CD14-positive monocyte (primary cell): Measurements from ENCODE around the gene MT3. TPM values are rescaled to one million over a fixed set of nuclear protein-coding genes. Genes with fewer than 3 reads are reported as not detected.

ENCODE experiments used
- DNase-seq, 3 donors: peaks; one replicate each; pipeline ENCODE4 v3.0.0-alpha.2; 2011 to 2022
- H2AFZ ChIP-seq: 2 replicates; pipeline ENCODE4 v1.6.0; 2012; ENCODE audit warnings: mild to moderate bottlenecking, low read depth, low read length, inconsistent platforms; ENCODE audit not compliant: insufficient read depth, poor library complexity, severe bottlenecking
- H3K27ac ChIP-seq, 2 donors: 1 replicate in 1 of 2; 2 replicates in 1 of 2; pipeline ENCODE4 v1.5.1; 2012 to 2013; ENCODE audit warnings: low read length in 2 of 2, control low read depth in 1 of 2, inconsistent platforms in 1 of 2, low read depth in 1 of 2, mild to moderate bottlenecking in 1 of 2
- H3K27me3 ChIP-seq, 2 donors: one replicate each; pipeline versions ENCODE4 v1.6.0 to v1.6.1; 2011 to 2013; ENCODE audit warnings: low read length in 2 of 2; ENCODE audit not compliant: control insufficient read depth in 2 of 2, insufficient read depth in 2 of 2
- H3K36me3 ChIP-seq, 2 donors: replicated peaks in 1 of 2; 1 replicate in 1 of 2; 2 replicates in 1 of 2; pipeline versions ENCODE4 v1.5.1 to v1.6.1; 2012 to 2013; ENCODE audit warnings: low read length in 2 of 2, control low read depth in 1 of 2, inconsistent platforms in 1 of 2, mild to moderate bottlenecking in 1 of 2; ENCODE audit not compliant: insufficient read depth in 2 of 2, control insufficient read depth in 1 of 2
- H3K4me1 ChIP-seq, 2 donors: 1 replicate in 1 of 2; 2 replicates in 1 of 2; pipeline versions ENCODE4 v1.5.1 to v1.6.1; 2012 to 2013; ENCODE audit warnings: low read length in 2 of 2, control low read depth in 1 of 2, inconsistent platforms in 1 of 2, mild to moderate bottlenecking in 1 of 2, moderate library complexity in 1 of 2; ENCODE audit not compliant: insufficient read depth in 2 of 2, control insufficient read depth in 1 of 2
- H3K4me2 ChIP-seq: replicated peaks from 2 replicates; pipeline ENCODE3; 2012; ENCODE audit warnings: low read length, moderate library complexity, mild to moderate bottlenecking; ENCODE audit not compliant: poor library complexity, severe bottlenecking; ENCODE audit errors: extremely low read depth
- H3K4me3 ChIP-seq, 3 experiments: fragments of 200-600 bp in 1 of 3; sonication (generic) in 1 of 3; replicated peaks in 1 of 3; 1 replicate in 2 of 3; 2 replicates in 1 of 3; pipeline ENCODE4 v1.5.1; 2011 to 2013; ENCODE audit warnings: low read length in 3 of 3, mild to moderate bottlenecking in 3 of 3, control low read depth in 2 of 3, low read depth in 2 of 3, inconsistent platforms in 1 of 3, moderate library complexity in 1 of 3
- H3K79me2 ChIP-seq: 2 replicates; pipeline ENCODE4 v1.6.0; 2012; ENCODE audit warnings: mild to moderate bottlenecking, control low read depth, inconsistent platforms, low read length, moderate library complexity; ENCODE audit not compliant: insufficient read depth
- H3K9ac ChIP-seq: 2 replicates; pipeline ENCODE4 v1.6.0; 2017; ENCODE audit warnings: low read length, mild to moderate bottlenecking; ENCODE audit not compliant: insufficient read depth, poor library complexity, severe bottlenecking
- H3K9me3 ChIP-seq, 2 donors: replicated peaks in 1 of 2; 1 replicate in 1 of 2; 2 replicates in 1 of 2; pipeline versions ENCODE4 v1.5.1 to v1.6.1; 2012 to 2013; ENCODE audit warnings: low read length in 2 of 2, control low read depth in 1 of 2; ENCODE audit not compliant: control insufficient read depth in 1 of 2, insufficient read depth in 1 of 2
- H4K20me1 ChIP-seq: 2 replicates; pipeline ENCODE4 v1.6.0; 2012; ENCODE audit warnings: mild to moderate bottlenecking, low read length, control low read depth, moderate library complexity; ENCODE audit not compliant: insufficient read depth
- H3K27ac Mint-ChIP-seq, 7 donors: one replicate each; pipeline ENCODE4 v1.8.0; 2020; ENCODE audit warnings: mild to moderate bottlenecking in 7 of 7, mixed read lengths in 7 of 7, moderate library complexity in 6 of 7, inconsistent platforms in 2 of 7
- H3K27me3 Mint-ChIP-seq, 3 donors: one replicate each; pipeline ENCODE4 v1.8.0; 2021 to 2022; ENCODE audit warnings: low read depth in 3 of 3, mild to moderate bottlenecking in 3 of 3, mixed read lengths in 3 of 3, moderate library complexity in 3 of 3, inconsistent platforms in 1 of 3
- H3K36me3 Mint-ChIP-seq, 2 donors: one replicate each; pipeline ENCODE4 v1.8.0; 2020; ENCODE audit warnings: mixed read lengths in 2 of 2, inconsistent platforms in 1 of 2, mild to moderate bottlenecking in 1 of 2
- H3K4me1 Mint-ChIP-seq: one replicate; pipeline ENCODE4 v1.8.0; 2020; ENCODE audit warnings: mild to moderate bottlenecking, mixed read lengths
- H3K4me3 Mint-ChIP-seq, 2 donors: one replicate each; pipeline ENCODE4 v1.8.0; 2020; ENCODE audit warnings: mild to moderate bottlenecking in 2 of 2, mixed read lengths in 2 of 2, moderate library complexity in 1 of 2
- H3K9me3 Mint-ChIP-seq, 7 donors: one replicate each; pipeline ENCODE4 v1.8.0; 2020 to 2022; ENCODE audit warnings: mixed read lengths in 7 of 7, mild to moderate bottlenecking in 6 of 7, moderate library complexity in 6 of 7, inconsistent platforms in 2 of 7
- CTCF ChIP-seq: fragments of 200-600 bp; IDR thresholded peaks from one replicate; pipeline ENCODE4 v1.8.0; 2022; ENCODE audit warnings: antibody characterized with exemption, mild to moderate bottlenecking
- WGBS: methylation state at CpG from one replicate; pipeline ENCODE4 v1.1.5; 2013; ENCODE audit warnings: missing lambda C conversion rate; ENCODE audit not compliant: insufficient coverage; 5-methylcytosine and 5-hydroxymethylcytosine counted together
- intact Hi-C, 2 donors: fragments of 100-400 bp; cut with micrococcal nuclease; formaldehyde crosslinking; loops; one replicate each; pipeline versions ENCODE4 v1.15.0 to v1.15.1; 2023
- polyA plus RNA-seq, 3 donors: library from polyadenylated mRNA; depleted of rRNA in 1 of 3; unstranded in 2 of 3; stranded (reverse) in 1 of 3; fragments of 300-500 nt in 2 of 3; fragments of >200 nt in 1 of 3; fragmentation: Illumina TruSeq in 2 of 3; gene quantifications; 1 replicate in 2 of 3; 2 replicates in 1 of 3; pipeline ENCODE4 v1.2.3, GENCODE V29; 2012 to 2021

The MT3 gene
- polyA plus RNA-seq, 3 donors = not detected

- Mint-ChIP-seq H3K27ac (peak overlapping the region in 1 of 7 donors; percentile 40), H3K27me3 (peaks cover 3 to 15% (median 9%) of the 10 kb centered on the region in 3 donors), H3K4me1 (peaks cover 3% of the 10 kb centered on the region), H3K36me3 (no peaks in the 10 kb centered on the region), H3K4me3 (no peak overlapping the region), H3K9me3 (peaks cover 0 to 6% (median 3%) of the 10 kb centered on the region in 7 donors)
- intact Hi-C loops = no loop called here
- H2AFZ ChIP-seq = no peak overlapping the region
- H3K4me1 ChIP-seq = no peaks in the 10 kb centered on the region
- no peak for TF ChIP-seq CTCF
- H3K27me3 ChIP-seq = no peaks in the 10 kb centered on the region
- H3K9ac ChIP-seq = no peak overlapping the region
- no peaks in the 10 kb centered on the region for H3K36me3 ChIP-seq
- H3K27ac ChIP-seq = no peak overlapping the region
- H3K4me3 ChIP-seq = no peak overlapping the region
- no peaks in the 10 kb centered on the region for H3K79me2 ChIP-seq
- DNase-seq = no peak
- WGBS = no CpG with 5 or more reads among the region's 1 CpG
- H3K4me2 ChIP-seq = no peak overlapping the region
- H4K20me1 ChIP-seq = no peaks in the 10 kb centered on the region
- no peaks in the 10 kb centered on the region for H3K9me3 ChIP-seq
Measured at GRCh38 chr16:56569971-56570370, 19.4 kb upstream of the MT3 start.

- 95% methylated on average over 11 of the region's 11 CpGs for WGBS
- Mint-ChIP-seq H3K27ac (no peak overlapping the region), H3K27me3 (peaks cover 2 to 10% (median 7%) of the 10 kb centered on the region in 3 donors), H3K4me1 (peaks cover 3% of the 10 kb centered on the region), H3K36me3 (no peaks in the 10 kb centered on the region), H3K9me3 (peaks cover 0 to 9% (median 3%) of the 10 kb centered on the region in 7 donors), H3K4me3 (no peak overlapping the region)
- Histone ChIP-seq H3K4me3 (no peak overlapping the region), H3K4me2 (no peak overlapping the region), H3K9me3 (no peaks in the 10 kb centered on the region), H3K4me1 (no peaks in the 10 kb centered on the region), H2AFZ (no peak overlapping the region), H3K79me2 (no peaks in the 10 kb centered on the region), H4K20me1 (no peaks in the 10 kb centered on the region), H3K9ac (no peak overlapping the region), H3K36me3 (no peaks in the 10 kb centered on the region), H3K27ac (no peak overlapping the region), H3K27me3 (no peaks in the 10 kb centered on the region)
- intact Hi-C loops = no loop called here
- DNase-seq = no peak
- no peak for TF ChIP-seq CTCF
Measured at GRCh38 chr16:56571525-56571924, 17.8 kb upstream of the MT3 start.
